Activated CD4-positive, alpha-beta memory T cell treated with anti-CD3 and anti-CD28 coated beads, Interleukin-2, amount 10 ng/mL, durations not matched to agents 7 days and 5 days (primary cell): ENCODE data around the gene TOMM7. TPM values are rescaled to one million over a fixed set of nuclear protein-coding genes. Genes with fewer than 3 reads are reported as not detected.

Source experiments
- CTCF ChIA-PET: fragments of 350-600 bp; sonication (Branson Sonifier 250); formaldehyde crosslinking; loops from one replicate; lab custom pipeline; 2021; ENCODE audit warnings: antibody characterized with exemption, inconsistent platforms; lab: Charles Lee
- POLR2A ChIA-PET: fragments of 350-600 bp; sonication (Branson Sonifier 250); formaldehyde crosslinking; loops from one replicate; lab custom pipeline; 2021; ENCODE audit warnings: antibody characterized with exemption; lab: Charles Lee
- DNase-seq: peaks from one replicate; pipeline ENCODE4 v3.0.0-alpha.2; 2020
- H3K27ac Mint-ChIP-seq: one replicate; pipeline ENCODE4 v1.8.0; 2021; ENCODE audit warnings: mild to moderate bottlenecking, mixed read lengths
- H3K27me3 Mint-ChIP-seq: one replicate; pipeline ENCODE4 v1.8.0; 2021; ENCODE audit warnings: mixed read lengths
- H3K36me3 Mint-ChIP-seq: one replicate; pipeline ENCODE4 v1.8.0; 2021; ENCODE audit warnings: low read depth, mixed read lengths
- H3K4me1 Mint-ChIP-seq: one replicate; pipeline ENCODE4 v1.8.0; 2021; ENCODE audit warnings: mixed read lengths
- H3K4me3 Mint-ChIP-seq: one replicate; pipeline ENCODE4 v1.8.0; 2021; ENCODE audit warnings: mild to moderate bottlenecking, mixed read lengths
- H3K9me3 Mint-ChIP-seq: one replicate; pipeline ENCODE4 v1.8.0; 2021; ENCODE audit warnings: mixed read lengths
- total RNA-seq, 2 experiments: library from RNA; stranded (reverse); gene quantifications; one replicate each; pipeline ENCODE4 v1.2.3, GENCODE V29; 2021

TOMM7 gene
- total RNA-seq, 2 experiments from 2014 or later: 279 to 280 TPM

- ChIA-PET POLR2A (no interaction called here), CTCF (interaction anchor here (1.1 kb wide), 1 partner anchor 254 kb away, joined by 3 read pairs; no protein-coding TSS in a partner anchor)
- H3K27me3 Mint-ChIP-seq: peaks cover 10% of the 10 kb centered on the region
- H3K4me1 Mint-ChIP-seq: no peaks in the 10 kb centered on the region
- H3K27ac Mint-ChIP-seq: no peak overlapping the region
- no peak overlapping the region for H3K4me3 Mint-ChIP-seq
- H3K9me3 Mint-ChIP-seq: no peaks in the 10 kb centered on the region
- H3K36me3 Mint-ChIP-seq: no peaks in the 10 kb centered on the region
- DNase-seq: no peak
Observed at GRCh38 chr7:22832401-22832800, 9.8 kb upstream of the TOMM7 start.

DNA sequence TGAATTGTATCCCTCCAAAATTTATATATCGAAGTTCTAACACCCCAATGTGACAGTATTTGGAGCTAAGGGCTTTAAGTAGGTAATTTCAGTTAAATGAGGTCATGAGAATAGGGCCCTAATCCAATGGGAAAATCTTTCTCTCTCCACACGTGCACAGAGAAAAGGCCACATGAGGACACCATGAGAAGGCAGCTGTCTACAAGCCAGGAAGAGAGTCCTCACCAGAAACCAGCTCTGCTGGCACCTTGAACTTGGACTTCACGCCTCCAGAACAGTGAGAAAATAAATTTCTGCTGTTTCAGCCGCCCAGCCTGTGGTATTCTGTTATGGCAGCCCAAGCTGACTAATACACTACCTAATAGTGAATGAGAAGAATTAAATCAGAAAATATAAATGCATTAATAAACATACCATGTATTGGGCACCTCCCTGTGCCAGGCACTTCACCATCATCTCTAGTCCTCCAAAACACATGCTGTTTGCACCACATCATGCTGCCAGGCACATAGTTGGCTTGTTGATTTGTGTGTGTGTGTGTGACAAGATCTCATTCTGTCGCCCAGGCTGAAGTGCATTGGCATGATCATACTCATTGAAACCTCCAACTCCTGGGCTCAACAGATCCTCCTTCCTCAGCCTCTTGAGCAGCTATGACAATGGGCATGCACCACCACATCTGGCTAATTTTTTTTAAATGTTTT is 9.1 kb upstream of the TOMM7 start:
- Mint-ChIP-seq H3K4me1 (no peaks in the 10 kb centered on the region), H3K27ac (no peak overlapping the region), H3K9me3 (no peaks in the 10 kb centered on the region), H3K27me3 (peaks cover 12% of the 10 kb centered on the region), H3K36me3 (no peaks in the 10 kb centered on the region), H3K4me3 (no peak overlapping the region)
- DNase-seq: no peak
- ChIA-PET POLR2A (no interaction called here), CTCF (interaction anchor here (0.8 to 1.1 kb wide), 2 partner anchors 222 to 254 kb away, joined by 3 read pairs; no protein-coding TSS in a partner anchor)

DNA sequence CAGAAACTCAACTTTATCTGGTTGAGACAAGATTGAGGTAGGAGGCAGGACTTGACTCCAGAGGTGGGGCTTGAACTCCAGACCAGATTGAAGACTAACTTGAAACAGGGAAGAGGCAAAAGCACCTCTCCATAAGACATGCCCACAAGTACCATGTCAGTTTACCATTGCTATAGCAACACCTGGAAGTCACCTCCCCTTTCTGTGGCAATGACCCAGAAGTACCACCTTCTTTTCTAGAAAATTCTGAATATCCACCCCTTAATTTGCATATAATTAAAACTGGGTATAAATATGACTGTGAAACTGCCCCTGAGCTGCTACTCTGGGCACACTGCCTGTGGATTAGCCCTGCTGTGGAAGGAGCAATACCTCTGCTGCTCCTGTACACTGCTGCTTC is 4.9 kb upstream of the TOMM7 start:
- POLR2A ChIA-PET: no interaction called here
- Mint-ChIP-seq H3K4me1 (peaks cover 14% of the 10 kb centered on the region), H3K36me3 (peaks cover 4% of the 10 kb centered on the region), H3K27ac (no peak overlapping the region), H3K4me3 (no peak overlapping the region), H3K27me3 (peaks cover 30% of the 10 kb centered on the region), H3K9me3 (no peaks in the 10 kb centered on the region)
- no peak for DNase-seq
- CTCF ChIA-PET: no interaction called here

DNA sequence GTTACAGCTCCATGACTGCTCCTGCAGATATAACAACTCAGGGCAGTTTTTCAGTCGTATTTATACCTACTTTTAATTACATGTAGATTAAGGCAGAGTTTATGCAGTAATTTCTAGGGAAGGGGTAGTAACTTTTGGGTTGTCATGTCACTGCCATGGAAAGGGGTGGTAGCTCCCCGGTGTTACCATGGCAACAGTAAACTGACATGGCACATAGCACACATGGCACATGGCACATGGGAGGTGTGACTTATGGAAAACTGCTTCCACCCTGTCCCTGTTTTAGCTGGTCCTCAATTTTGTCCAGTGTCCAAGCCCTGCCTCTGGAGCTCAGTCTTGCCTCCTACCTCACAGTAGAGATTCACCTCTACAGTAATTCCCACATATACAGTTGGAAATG is 3.9 kb upstream of the TOMM7 start:
- Mint-ChIP-seq H3K36me3 (peaks cover 5% of the 10 kb centered on the region), H3K4me1 (peaks cover 15% of the 10 kb centered on the region), H3K27ac (no peak overlapping the region), H3K4me3 (no peak overlapping the region), H3K9me3 (no peaks in the 10 kb centered on the region), H3K27me3 (peaks cover 29% of the 10 kb centered on the region)
- POLR2A ChIA-PET: interaction anchor here (0.8 kb wide), 1 partner anchor 9 kb away, joined by 3 read pairs; no protein-coding TSS in a partner anchor
- CTCF ChIA-PET: interaction anchor here (1.4 to 1.5 kb wide), 2 partner anchors 44 to 229 kb away, joined by 4 to 6 read pairs; no protein-coding TSS in a partner anchor
- DNase-seq: no peak

DNA sequence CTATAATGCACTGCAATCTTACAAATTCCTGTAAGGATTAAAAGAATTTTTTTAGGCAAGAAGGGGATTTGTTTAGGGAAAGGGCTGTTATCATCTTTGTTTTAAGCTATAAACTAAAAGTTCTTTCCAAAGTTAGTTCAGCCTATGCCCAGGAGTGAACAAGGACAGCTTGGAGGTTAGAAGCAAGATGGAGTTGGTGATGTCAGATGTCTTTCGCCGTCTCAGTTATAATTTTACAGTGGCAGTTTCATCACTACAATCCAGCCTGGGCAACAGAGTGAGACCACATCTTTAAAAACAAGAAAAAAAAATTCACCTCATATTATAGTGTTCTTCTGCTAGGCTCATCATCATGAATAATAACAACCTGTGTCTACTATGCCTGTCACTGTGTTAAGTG is 2.1 kb upstream of the TOMM7 start:
- Mint-ChIP-seq H3K9me3 (no peaks in the 10 kb centered on the region), H3K27ac (no peak overlapping the region), H3K4me1 (peaks cover 31% of the 10 kb centered on the region), H3K4me3 (no peak overlapping the region), H3K27me3 (peaks cover 27% of the 10 kb centered on the region), H3K36me3 (peaks cover 10% of the 10 kb centered on the region)
- CTCF ChIA-PET: interaction anchor here (0.6 to 1.7 kb wide), 8 partner anchors 13 to 283 kb away, joined by 3 to 5 read pairs (median 3); no protein-coding TSS in a partner anchor
- no peak for DNase-seq
- POLR2A ChIA-PET: no interaction called here

DNA sequence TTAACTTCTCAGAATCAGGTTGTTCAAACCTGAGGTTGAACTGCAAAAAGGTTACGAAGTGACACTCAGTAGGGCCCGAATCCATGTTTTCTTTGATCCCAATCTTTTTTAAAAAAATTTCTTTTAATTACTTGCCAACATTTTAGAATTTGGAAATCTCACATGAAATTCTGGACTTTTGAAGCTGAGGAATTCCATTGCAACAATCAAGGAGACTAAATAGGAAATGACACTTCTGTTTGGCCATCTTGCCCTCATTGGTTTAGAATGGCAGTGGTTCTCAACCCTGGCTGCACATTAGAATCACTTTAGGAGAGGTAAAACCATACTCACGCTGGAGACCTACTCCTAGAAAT is 471 bp upstream of the TOMM7 start:
- Mint-ChIP-seq H3K27ac (peak overlapping the region; percentile 92), H3K4me1 (peaks cover 42% of the 10 kb centered on the region), H3K36me3 (peaks cover 15% of the 10 kb centered on the region), H3K27me3 (peaks cover 24% of the 10 kb centered on the region), H3K4me3 (peak overlapping the region; percentile 99), H3K9me3 (no peaks in the 10 kb centered on the region)
- DNase-seq: no peak
- CTCF ChIA-PET: interaction anchor here (1.2 kb wide), 1 partner anchor 232 kb away, joined by 4 read pairs; no protein-coding TSS in a partner anchor
- POLR2A ChIA-PET: interaction anchor here (1.0 to 1.6 kb wide), 2 partner anchors 178 to 259 kb away, joined by 3 to 4 read pairs; no protein-coding TSS in a partner anchor

DNA sequence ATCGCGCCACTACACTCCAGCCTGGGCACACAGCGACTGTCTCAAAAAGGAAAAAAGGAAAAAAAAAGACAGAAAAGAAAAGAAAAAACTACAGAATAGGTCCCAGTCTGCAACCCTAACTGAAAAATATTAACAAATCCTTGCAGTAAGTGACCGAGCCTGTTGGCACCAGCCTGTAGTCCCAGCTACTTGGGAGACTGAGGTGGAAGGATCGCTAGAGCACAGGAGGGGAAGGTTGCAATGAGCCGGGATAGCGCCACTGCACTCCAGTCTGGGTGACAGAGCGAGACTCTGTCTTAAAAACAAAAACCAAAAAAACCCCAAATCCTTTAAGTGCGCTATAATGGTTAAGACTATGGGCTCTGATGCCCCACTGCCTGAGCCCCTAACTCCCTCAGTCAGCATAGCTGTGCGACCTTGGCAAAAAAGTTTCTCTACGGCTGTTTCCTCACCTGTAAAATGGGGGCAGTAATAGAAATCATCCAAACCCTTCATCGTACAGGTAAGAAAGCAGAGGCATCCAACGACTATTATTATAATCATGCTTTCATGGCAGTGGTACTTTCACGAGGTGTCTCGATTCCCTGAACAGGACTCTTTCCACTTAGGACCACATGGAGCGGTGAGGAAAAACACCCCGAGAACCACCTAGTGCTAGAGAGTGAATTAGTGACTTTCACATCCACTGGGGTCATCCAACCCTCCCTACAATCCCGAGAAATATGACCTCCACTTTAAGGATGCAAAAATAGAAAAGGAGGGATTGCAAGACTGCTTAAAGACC is 755 bp downstream of the TOMM7 start:
- Mint-ChIP-seq H3K27me3 (peaks cover 19% of the 10 kb centered on the region), H3K9me3 (no peaks in the 10 kb centered on the region), H3K4me1 (peaks cover 46% of the 10 kb centered on the region), H3K36me3 (peaks cover 23% of the 10 kb centered on the region), H3K27ac (peak overlapping the region; percentile 92), H3K4me3 (peak overlapping the region; percentile 99)
- DNase-seq: peak; percentile 25
- CTCF ChIA-PET: interaction anchor here (1.1 to 2.1 kb wide), 6 partner anchors 39 to 260 kb away, joined by 3 to 6 read pairs (median 4); no protein-coding TSS in a partner anchor
- POLR2A ChIA-PET: interaction anchor here (1.2 to 1.6 kb wide), 4 partner anchors 64 to 450 kb away, joined by 3 to 4 read pairs (median 3); no protein-coding TSS in a partner anchor

GRCh38 chr7:22819476-22819875 is 3.2 kb downstream of the TOMM7 start:
- H3K27ac Mint-ChIP-seq: no peak overlapping the region
- peaks cover 52% of the 10 kb centered on the region for H3K4me1 Mint-ChIP-seq
- no peak overlapping the region for H3K4me3 Mint-ChIP-seq
- CTCF ChIA-PET: no interaction called here
- H3K36me3 Mint-ChIP-seq: peaks cover 34% of the 10 kb centered on the region
- POLR2A ChIA-PET: no interaction called here
- no peaks in the 10 kb centered on the region for H3K9me3 Mint-ChIP-seq
- H3K27me3 Mint-ChIP-seq: peaks cover 9% of the 10 kb centered on the region
- DNase-seq: no peak

GRCh38 chr7:22814261-22815208 is 8.1 kb downstream of the TOMM7 start:
- Mint-ChIP-seq H3K27ac (no peak overlapping the region), H3K36me3 (peaks cover 33% of the 10 kb centered on the region), H3K27me3 (no peaks in the 10 kb centered on the region), H3K9me3 (no peaks in the 10 kb centered on the region), H3K4me3 (no peak overlapping the region), H3K4me1 (peaks cover 19% of the 10 kb centered on the region)
- ChIA-PET POLR2A (no interaction called here), CTCF (no interaction called here)
- DNase-seq: no peak

- H3K27me3 Mint-ChIP-seq: no peaks in the 10 kb centered on the region
- CTCF ChIA-PET: interaction anchor here (1.0 to 1.6 kb wide), 2 partner anchors 13 to 30 kb away, joined by 3 to 5 read pairs; no protein-coding TSS in a partner anchor
- DNase-seq: no peak
- peaks cover 21% of the 10 kb centered on the region for H3K36me3 Mint-ChIP-seq
- POLR2A ChIA-PET: no interaction called here
- H3K27ac Mint-ChIP-seq: no peak overlapping the region
- no peak overlapping the region for H3K4me3 Mint-ChIP-seq
- H3K4me1 Mint-ChIP-seq: peaks cover 7% of the 10 kb centered on the region
- H3K9me3 Mint-ChIP-seq: no peaks in the 10 kb centered on the region
Observed at GRCh38 chr7:22812353-22812752, 10.3 kb downstream of the TOMM7 start.

- H3K27me3 Mint-ChIP-seq: no peaks in the 10 kb centered on the region
- CTCF ChIA-PET: interaction anchor here (1.0 to 1.6 kb wide), 2 partner anchors 13 to 29 kb away, joined by 3 to 5 read pairs; no protein-coding TSS in a partner anchor
- POLR2A ChIA-PET: no interaction called here
- peaks cover 20% of the 10 kb centered on the region for H3K36me3 Mint-ChIP-seq
- H3K4me1 Mint-ChIP-seq: peaks cover 7% of the 10 kb centered on the region
- no peak for DNase-seq
- H3K4me3 Mint-ChIP-seq: no peak overlapping the region
- H3K27ac Mint-ChIP-seq: no peak overlapping the region
- no peaks in the 10 kb centered on the region for H3K9me3 Mint-ChIP-seq
Observed at GRCh38 chr7:22811746-22812280, 10.8 kb downstream of the TOMM7 start.

DNA sequence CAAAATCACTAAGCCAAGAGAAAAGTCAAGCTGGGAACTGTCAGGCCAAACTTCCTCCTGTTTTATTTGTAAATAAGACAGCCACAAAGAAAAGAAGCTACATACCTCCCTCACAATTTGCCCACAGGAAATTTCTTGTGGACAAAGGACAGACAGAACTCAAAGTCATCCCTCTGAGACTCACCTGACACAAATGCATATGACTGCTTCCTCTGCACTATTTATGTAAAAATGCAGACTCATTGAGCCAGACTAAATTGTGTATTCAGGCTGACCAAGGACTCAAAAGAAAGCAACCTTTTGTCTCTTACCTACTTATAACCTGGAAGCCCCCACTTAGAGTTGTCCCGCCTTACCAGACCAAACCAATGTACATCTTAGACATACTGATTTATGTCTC is 11.8 kb downstream of the TOMM7 start:
- H3K27me3 Mint-ChIP-seq: peaks cover 1% of the 10 kb centered on the region
- POLR2A ChIA-PET: no interaction called here
- CTCF ChIA-PET: interaction anchor here (0.7 to 1.1 kb wide), 4 partner anchors 27 to 275 kb away, joined by 3 to 4 read pairs (median 3); no protein-coding TSS in a partner anchor
- DNase-seq: no peak
- peaks cover 7% of the 10 kb centered on the region for H3K4me1 Mint-ChIP-seq
- H3K9me3 Mint-ChIP-seq: no peaks in the 10 kb centered on the region
- H3K36me3 Mint-ChIP-seq: peaks cover 12% of the 10 kb centered on the region
- H3K4me3 Mint-ChIP-seq: no peak overlapping the region
- no peak overlapping the region for H3K27ac Mint-ChIP-seq
